Stimulated activated CD4-positive, alpha-beta T cell treated with anti-CD3 and anti-CD28 coated beads, Interleukin-15, amount 100 ng/mL, for 24 hours (primary cell): ENCODE data around the gene GABBR2.

Source experiments
- DNase-seq: peaks from one replicate; pipeline ENCODE4 v3.0.0-alpha.2; 2020

Gene GABBR2

DNA sequence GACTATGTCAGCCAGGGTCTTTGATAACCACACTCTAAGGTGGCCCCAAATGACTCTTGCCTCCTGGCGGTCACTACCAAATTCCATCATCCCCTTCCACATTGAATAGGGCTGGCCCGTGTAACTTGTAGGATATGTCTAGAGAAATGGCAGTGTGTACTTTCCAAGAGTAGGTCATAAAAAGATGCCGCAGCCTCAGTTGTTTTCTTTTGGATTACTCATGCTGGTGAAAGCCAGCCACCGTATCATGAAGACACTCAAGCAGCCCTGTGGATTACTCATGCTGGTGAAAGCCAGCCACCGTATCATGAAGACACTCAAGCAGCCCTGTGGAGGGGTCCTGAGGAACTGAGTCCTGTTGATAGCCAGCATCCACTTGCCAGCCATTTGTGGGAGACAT lies 281.2 kb downstream of the GABBR2 start:
- DNase-seq = no peak

GRCh38 chr9:98425079-98425478 lies 283.7 kb downstream of the GABBR2 start:
- no peak for DNase-seq

DNA sequence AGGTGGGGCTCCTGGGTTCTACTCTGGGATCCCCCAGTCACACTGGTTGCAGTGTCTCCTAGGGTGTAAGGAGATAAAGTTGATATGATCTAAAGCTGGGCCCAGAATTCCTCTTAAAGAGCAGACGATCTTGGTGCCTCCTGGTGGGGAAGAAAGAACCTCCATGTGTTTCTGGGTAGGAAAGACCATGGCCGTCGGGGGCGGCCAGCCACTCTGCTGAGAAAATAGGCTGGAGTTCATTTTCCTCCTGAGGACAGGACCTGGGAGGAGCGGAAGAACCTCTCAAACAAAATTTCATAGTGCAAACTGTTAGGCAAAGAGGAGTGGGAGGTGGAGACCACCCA lies 289.5 kb downstream of the GABBR2 start:
- DNase-seq = no peak

DNA sequence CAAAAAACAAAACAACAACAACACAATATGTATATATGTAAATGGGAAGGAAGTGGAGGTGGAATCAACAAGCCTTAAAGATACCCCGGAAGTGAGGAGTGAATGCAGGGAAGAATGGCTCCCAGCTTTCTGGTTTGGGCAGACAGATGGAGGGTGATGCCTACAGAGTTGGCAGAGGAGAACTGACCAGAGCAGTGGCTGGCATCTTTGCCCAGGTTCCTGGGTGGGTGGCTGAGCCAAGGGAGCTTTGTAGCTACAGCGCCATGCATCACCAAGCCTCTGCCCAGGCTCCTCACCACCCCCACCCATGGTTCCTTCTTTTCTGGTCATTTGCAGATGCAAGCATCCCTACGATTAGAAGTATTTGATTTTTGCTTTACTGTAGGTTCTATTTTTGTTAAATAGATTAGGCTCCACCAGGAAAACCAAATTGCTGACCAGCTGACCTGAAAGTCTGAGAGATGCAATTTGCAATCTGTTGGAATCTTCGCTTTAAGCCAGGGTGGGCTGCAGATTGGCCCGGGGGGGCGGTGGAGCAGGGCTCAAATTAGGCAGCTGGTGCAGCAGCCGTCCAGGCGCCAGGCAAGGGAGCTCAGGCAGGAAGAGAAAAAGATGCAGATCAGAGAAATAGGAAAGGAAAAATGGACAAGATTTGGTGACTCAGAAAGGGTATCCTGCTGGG lies 290.0 kb downstream of the GABBR2 start:
- no peak for DNase-seq

DNA sequence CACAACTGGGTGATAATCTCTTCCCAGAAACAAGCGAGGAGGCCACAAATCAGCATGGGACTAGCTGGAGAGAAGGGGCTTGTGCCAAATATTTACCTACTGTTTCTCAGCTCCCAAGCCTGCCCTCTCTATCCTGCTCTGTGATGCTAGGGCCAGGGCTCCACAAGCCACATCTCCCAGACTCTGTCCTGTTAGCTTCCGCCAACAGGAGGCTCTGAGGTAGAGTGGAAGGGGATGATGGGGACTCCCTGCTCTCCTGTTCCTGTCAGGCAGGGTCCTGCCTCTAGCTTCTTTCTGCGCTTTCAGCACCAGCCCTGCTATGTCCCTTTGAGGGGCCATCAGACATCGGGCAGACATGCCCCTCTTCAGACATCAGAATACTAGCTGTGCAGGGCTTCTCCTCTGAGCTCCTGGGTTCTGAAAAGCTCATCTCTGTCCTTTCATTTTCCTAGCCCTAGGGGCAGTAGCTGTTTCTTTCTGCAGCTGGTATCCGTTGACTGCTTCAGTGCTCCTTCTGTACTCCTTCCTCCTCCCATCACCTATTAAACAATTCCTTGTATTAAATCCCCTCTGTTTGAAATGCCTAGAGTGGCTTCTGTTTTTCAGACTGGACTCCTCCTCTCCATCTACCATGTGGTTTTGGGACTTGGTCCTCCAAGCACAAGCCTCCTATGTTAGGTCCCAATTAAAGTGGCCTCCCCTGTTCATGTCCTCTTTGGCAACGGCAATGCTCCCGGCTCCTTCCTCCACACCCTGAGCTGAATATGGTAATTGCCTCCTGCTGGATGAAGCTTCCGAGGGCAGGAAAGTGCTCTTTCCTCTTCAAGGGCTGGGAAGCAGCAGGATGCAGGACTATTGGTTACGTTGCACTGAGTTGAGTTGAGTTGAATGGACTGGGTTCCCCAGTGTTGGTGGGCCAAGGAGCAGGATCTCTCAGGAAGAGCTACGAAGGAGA lies 292.2 kb downstream of the GABBR2 start:
- DNase-seq = no peak

GRCh38 chr9:98415782-98416181 lies 293.0 kb downstream of the GABBR2 start:
- DNase-seq = no peak

DNA sequence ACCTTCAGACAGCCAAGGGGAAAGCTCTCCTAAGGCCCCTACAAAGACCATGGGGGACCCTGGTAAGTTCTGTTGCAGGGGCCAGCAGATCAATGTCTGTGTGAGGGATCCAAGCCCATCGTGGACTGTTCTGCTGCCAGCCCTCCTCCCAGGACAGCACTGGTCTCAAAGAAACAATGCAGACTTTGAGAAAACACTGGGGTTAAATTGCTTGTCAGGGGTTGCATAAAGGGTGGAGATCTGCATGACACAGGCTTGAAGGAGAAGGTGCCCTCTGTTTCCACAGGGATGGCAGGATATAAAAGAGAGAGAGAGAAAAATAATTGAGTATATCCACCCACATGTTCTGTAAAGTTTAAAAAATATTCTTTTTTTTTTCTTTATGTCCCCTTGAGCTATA lies 295.7 kb downstream of the GABBR2 start:
- DNase-seq = no peak

DNA sequence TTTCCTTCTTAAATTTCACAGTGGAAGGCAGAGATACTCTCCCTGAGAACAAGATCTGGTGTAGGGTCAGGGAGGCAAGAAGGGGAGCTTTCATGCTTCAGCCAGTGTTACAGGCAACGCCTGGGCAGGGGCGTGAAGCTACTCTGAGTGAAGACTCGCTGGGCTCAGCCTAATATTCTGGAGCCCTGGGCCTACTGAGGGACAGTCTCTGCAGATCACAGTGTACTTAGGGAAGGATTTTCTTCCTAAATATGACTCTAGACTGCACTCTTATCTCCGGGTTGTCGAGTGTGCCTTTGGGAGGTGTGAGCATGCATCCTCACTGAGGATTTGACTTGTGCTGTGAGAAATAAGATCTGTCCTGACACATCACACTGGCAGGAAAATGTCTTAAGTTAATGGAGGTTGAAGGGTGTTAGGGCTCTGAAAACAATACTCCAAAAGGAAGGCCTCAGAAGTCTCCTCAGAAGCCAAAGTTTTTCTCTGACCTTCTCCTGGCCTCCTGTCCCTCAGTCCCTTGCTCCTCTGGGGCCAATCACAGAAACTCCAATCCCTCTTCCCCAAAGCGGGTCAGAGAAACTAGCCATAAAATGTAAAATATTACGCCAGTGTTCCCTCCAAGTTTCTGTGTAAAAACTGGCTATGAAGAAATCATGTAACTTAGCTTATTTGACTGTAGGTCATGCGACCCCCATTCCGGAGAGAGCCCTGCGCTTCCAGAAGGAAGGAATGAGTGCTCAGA lies 296.5 kb downstream of the GABBR2 start:
- no peak for DNase-seq

- DNase-seq = no peak
These were observed 298.5 kb downstream of the GABBR2 start for GRCh38 chr9:98410185-98410697.

DNA sequence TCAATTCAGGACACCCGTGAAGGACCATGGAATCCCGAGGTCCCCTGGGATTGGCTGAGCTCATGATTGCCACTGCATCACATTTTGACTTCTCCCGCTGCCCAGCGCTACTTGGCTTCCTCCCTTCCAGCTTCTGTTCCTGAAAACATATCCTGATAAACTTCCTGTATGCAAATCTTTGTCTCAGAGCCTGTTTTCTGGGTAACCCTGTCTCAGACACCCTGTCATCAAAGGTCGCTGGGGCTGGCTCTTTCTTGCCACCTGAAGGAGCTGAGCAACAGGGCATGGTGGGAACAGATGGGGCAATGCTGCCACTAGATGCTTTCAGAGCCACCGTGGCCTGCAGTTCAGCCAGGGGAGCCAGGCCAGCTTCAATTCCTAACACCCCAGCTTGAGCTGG lies 299.0 kb downstream of the GABBR2 start:
- no peak for DNase-seq

DNA sequence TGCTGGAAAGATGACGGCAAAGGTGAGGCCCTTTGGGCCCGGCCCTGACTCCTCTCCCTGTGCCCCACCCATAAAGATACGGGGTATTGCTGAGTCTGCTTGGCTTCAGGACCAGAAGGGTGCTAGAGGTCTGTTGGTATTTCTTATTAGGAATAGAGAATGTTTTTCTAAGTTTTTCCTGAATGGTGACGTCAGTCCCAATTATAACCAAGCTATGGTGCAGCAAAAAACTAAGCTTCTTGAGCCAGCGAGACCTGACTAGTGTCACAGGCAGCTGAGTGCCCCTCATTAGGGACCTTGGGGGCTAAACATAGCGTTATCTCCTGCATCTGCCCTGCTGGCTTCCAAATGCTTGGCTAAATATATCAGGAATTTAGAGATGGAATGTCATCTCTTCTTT lies 302.3 kb downstream of the GABBR2 start:
- DNase-seq = no peak

DNA sequence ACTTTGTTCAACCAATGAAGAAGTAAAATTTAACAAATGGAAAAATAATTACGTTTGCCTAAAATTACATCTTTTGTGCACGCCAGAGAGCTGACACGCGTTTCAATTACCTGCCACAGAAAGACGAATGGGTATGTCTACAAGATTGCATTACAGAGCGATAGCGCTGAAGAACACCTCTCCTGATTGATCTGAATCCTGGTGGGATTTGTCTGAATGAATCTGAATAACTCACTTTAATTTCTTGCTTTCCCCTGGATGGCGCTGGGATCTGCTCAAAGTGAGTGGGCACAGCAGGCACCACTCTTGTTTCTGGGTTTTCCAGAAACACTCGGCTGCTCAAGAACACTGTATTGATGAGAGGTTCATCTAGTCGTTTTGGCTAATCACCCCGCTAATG lies 304.5 kb downstream of the GABBR2 start:
- DNase-seq = no peak

GRCh38 chr9:98403715-98404114 lies 305.0 kb downstream of the GABBR2 start:
- DNase-seq = no peak

- no peak for DNase-seq
These were observed 306.5 kb downstream of the GABBR2 start for GRCh38 chr9:98402019-98402840.

DNA sequence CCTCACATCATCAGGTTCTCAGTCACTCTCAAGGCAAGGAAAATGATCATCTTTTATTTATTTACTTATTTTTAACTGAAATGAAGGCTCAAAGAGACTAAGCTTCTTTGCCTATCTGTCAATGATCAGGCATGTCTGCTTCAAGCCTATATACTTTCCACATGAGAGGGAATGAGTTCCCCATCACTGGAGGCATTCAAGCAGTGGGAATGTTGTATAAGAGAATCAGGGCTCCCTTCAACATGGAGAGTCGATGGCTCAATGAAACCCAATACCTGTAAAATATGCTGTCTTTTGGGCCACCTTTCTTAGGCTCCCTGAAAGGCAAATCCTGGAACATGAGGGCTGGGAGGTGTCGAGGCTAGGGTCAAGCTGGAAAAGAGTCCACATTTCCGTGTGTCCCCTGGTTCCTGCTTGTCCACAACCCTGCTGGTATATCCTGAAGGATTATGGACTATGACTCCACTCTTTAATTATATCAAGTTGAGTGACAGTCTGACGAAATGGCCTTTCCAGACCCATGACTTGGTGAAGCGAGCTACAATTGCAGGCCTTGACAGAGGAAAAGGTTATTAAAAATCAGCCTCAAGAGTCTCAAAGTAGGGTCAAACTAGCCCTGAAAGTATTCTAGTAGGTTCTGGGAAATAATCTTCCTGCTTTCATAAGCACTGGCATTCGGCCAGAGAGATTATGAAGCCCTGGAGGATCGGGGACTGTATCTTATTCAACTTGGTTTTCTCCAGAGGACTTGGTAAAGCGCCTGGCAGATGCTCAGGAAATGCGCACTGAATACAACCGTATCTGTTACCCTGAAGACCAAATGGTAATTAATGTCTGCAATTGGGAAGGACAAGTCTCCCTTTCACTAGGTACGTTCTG lies 307.4 kb downstream of the GABBR2 start:
- DNase-seq = no peak

DNA sequence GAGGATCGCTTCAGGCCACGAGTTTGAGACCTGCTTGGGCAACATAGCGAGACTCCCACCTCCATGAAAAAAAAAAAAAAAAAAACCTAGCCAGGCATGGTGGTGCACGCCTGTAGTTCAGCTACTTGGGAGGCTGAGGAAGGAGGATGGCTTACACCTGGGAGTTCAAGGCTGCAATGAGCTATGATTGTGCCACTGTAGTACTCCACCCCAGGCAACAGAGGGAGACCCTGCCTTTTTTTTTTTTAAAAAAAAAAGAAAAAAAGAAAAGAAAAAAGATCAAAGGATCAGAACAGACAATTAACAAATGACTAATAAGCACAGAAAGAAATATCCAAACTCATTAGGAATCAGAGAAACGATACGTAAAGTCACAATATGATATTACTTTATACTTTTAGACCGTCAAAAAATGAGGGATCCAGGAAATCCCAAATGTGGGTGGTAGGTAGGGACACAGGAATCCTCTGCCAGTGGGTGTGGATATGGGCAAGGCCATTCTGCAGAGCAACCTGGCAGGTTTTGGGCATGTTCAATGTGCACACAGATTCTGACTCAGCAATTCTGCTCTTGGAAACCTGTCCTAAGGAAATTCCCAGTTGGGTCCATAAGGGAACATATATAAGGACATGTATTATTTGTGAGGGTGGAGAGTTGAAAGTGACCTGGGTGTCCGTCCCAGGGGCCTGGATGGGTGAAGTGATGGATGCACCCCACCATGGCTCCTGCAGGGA lies 308.6 kb downstream of the GABBR2 start:
- no peak for DNase-seq

- no peak for DNase-seq
These were observed 312.1 kb downstream of the GABBR2 start for GRCh38 chr9:98396656-98397055.

DNA sequence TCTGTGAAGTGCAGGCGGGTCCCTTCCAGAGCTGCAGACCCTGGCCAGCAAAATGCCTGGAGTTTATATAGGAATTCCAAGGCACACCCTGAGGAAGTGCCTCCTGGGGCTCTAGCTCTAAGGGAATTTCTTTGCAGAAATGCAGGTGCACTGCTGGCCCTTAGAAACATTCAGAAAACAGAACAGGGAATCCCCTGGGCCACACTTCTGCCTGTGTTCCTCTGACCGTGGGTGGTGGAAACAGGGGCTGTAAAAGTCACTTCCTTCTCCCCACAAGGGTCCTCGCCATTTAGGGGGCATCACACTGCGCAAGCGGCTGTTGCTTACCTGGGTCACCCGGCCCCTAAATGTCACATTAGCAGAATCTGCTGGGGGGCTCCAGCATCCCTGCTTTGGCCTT lies 312.5 kb downstream of the GABBR2 start:
- no peak for DNase-seq

DNA sequence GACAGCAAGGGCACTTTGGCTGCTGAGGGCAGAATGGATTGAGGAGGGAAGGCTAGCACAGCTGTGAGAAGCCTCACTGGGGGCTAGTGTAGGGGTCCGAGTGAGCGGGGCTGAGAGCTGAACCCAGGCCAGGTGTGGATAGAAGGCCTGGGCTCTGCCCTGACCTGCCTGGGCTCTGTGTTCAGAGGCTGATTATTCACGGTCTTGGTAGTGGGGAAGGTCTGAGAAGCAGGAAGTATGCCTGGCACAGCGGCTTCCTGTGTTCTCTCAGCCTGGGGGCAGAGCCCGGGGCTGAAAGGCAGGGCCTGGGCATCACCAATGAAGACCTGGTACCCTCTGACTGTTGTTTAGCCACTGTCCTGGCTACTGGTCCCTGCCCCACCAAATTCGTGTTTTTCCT lies 316.9 kb downstream of the GABBR2 start:
- no peak for DNase-seq

DNA sequence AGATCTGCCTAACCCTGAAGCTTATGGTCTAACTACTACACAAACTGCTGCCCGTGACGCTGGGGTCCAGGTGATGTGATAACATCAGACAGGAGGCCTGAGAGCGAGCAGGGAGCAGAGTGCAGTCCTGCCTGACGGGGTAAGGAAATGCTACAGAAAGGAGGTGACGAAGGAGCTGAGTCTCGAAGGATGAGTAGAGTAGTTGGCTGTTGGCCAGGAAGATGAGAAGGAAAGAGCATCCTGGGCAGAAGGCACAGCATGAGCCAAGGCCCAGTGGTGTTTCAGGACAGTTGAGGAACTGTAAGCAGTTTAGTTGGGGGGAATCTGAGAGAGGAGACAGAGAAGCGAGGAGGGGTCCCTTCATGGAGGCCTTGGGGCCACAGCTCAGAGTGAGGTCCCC lies 317.3 kb downstream of the GABBR2 start:
- DNase-seq = no peak

DNA sequence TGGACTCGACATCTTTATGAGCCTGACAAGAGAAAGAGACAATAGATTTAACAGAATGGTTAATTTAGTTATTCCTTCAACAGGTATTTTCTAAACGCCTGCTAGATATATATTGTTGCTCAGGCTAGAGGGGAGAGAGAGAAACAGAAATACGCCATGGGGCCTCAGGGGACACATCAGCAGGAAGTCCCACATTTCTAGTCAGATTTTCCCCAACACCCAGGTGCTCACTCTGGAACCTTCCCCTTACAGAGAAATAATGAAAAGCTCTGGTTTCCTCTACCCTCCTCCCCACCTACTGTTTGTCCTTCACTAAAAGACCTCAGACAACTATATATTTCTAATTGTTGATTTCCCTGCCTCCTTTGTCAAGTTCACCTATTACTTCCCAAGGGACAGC lies 323.0 kb downstream of the GABBR2 start:
- DNase-seq = no peak
